B cell (primary cell): ENCODE measurements around the gene TLE6. TPM values are rescaled to one million over a fixed set of nuclear protein-coding genes. Genes with fewer than 3 reads are reported as not detected.

ENCODE experiments used
- ATAC-seq: fragments of 200-7000 bp; cut with Tn5 transposase; one replicate; pipeline ENCODE4 v1.10.0; 2021; ENCODE audit warnings: low read depth, mild to moderate bottlenecking, moderate number of reproducible peaks, moderate library complexity
- CTCF ChIA-PET: fragments of 350-600 bp; sonication (Branson Sonifier 250); formaldehyde crosslinking; loops from one replicate; lab custom pipeline; 2021; ENCODE audit warnings: antibody characterized with exemption, inconsistent platforms; lab: Charles Lee
- POLR2A ChIA-PET: fragments of 350-600 bp; sonication (Branson Sonifier 250); formaldehyde crosslinking; loops from one replicate; lab custom pipeline; 2021; ENCODE audit warnings: antibody characterized with exemption; lab: Charles Lee
- DNase-seq: peaks from one replicate; pipeline ENCODE4 v3.0.0; 2013
- H2AFZ ChIP-seq: 2 replicates; pipeline ENCODE4 v1.6.1; 2012; ENCODE audit warnings: mild to moderate bottlenecking, low read depth, low read length; ENCODE audit not compliant: insufficient read depth, poor library complexity, severe bottlenecking
- H3K27ac ChIP-seq, 2 donors: 1 replicate in 1 of 2; 2 replicates in 1 of 2; pipeline ENCODE4 v1.5.1; 2012 to 2013; ENCODE audit warnings: low read length in 2 of 2, mild to moderate bottlenecking in 2 of 2, moderate library complexity in 1 of 2
- H3K27me3 ChIP-seq, 4 experiments: fragments of 200-600 bp in 1 of 4; sonication (generic) in 1 of 4; replicated peaks in 1 of 4; 1 replicate in 2 of 4; 2 replicates in 2 of 4; pipeline versions ENCODE4 v1.6.1 to v1.7.0; 2013 to 2016; ENCODE audit warnings: low read length in 3 of 4, mild to moderate bottlenecking in 2 of 4, mixed read lengths in 1 of 4, moderate library complexity in 1 of 4; ENCODE audit not compliant: insufficient read depth in 4 of 4, control insufficient read depth in 3 of 4; ENCODE audit errors: control extremely low read depth in 1 of 4
- H3K36me3 ChIP-seq, 2 experiments: replicated peaks in 1 of 2; 1 replicate in 1 of 2; 2 replicates in 1 of 2; pipeline versions ENCODE4 v1.6.1 to v1.7.1; 2013; ENCODE audit warnings: low read length in 1 of 2; ENCODE audit not compliant: insufficient read depth in 2 of 2, control insufficient read depth in 1 of 2; ENCODE audit errors: control extremely low read depth in 1 of 2, extremely low read depth in 1 of 2
- H3K4me1 ChIP-seq, 2 donors: fragments of 200-600 bp in 1 of 2; sonication (generic) in 1 of 2; 1 replicate in 1 of 2; 2 replicates in 1 of 2; pipeline versions ENCODE4 v1.5.1 to v1.6.1; 2013 to 2017; ENCODE audit warnings: low read length in 2 of 2; ENCODE audit not compliant: control insufficient read depth in 2 of 2, insufficient read depth in 2 of 2
- H3K4me2 ChIP-seq: replicated peaks from 2 replicates; pipeline ENCODE3; 2012; ENCODE audit warnings: mild to moderate bottlenecking, low read depth, low read length; ENCODE audit not compliant: poor library complexity, severe bottlenecking
- H3K4me3 ChIP-seq, 5 experiments: fragments of 200-600 bp in 1 of 5; sonication (generic) in 1 of 5; 1 replicate in 3 of 5; 2 replicates in 2 of 5; pipeline versions ENCODE4 v1.5.1 to v1.7.0; 2011 to 2016; ENCODE audit warnings: low read length in 4 of 5, mild to moderate bottlenecking in 4 of 5, low read depth in 2 of 5, control low read depth in 1 of 5, moderate library complexity in 1 of 5; ENCODE audit not compliant: insufficient read depth in 1 of 5; ENCODE audit errors: control extremely low read depth in 1 of 5, extremely low read depth in 1 of 5
- H3K79me2 ChIP-seq: fragments of 200-600 bp; sonication (generic); one replicate; pipeline ENCODE4 v1.6.0; 2016; ENCODE audit warnings: low read length; ENCODE audit not compliant: control insufficient read depth, insufficient read depth
- H3K9ac ChIP-seq: fragments of 200-600 bp; sonication (generic); 2 replicates; pipeline ENCODE4 v1.6.1; 2017; ENCODE audit warnings: mild to moderate bottlenecking, low read length, moderate library complexity
- H3K9me3 ChIP-seq, 3 donors: one replicate each; pipeline versions ENCODE4 v1.6.1 to v1.7.1; 2013; ENCODE audit warnings: low read length in 2 of 3; ENCODE audit not compliant: control insufficient read depth in 2 of 3, insufficient read depth in 1 of 3; ENCODE audit errors: control extremely low read depth in 1 of 3
- H4K20me1 ChIP-seq: 2 replicates; pipeline ENCODE4 v1.6.0; 2012; ENCODE audit warnings: mild to moderate bottlenecking, low read length; ENCODE audit not compliant: insufficient read depth, control insufficient read depth, poor library complexity, severe bottlenecking
- H3K27ac Mint-ChIP-seq: one replicate; pipeline ENCODE4 v1.8.0; 2021; ENCODE audit warnings: mixed read lengths
- H3K27me3 Mint-ChIP-seq: one replicate; pipeline ENCODE4 v1.8.0; 2021; ENCODE audit warnings: mixed read lengths
- H3K4me1 Mint-ChIP-seq: one replicate; pipeline ENCODE4 v1.8.0; 2021; ENCODE audit warnings: mixed read lengths
- H3K4me3 Mint-ChIP-seq: one replicate; pipeline ENCODE4 v1.8.0; 2021; ENCODE audit warnings: mixed read lengths
- H3K9me3 Mint-ChIP-seq: one replicate; pipeline ENCODE4 v1.8.0; 2022; ENCODE audit warnings: mixed read lengths; ENCODE audit not compliant: insufficient read depth
- CTCF ChIP-seq: fragments of 200-600 bp; IDR thresholded peaks from one replicate; pipeline ENCODE4 v1.8.0; 2022; ENCODE audit warnings: antibody characterized with exemption, mild to moderate bottlenecking
- EZH2 ChIP-seq: IDR thresholded peaks from 2 replicates; pipeline ENCODE4 v1.6.1; 2012; ENCODE audit warnings: borderline replicate concordance, low read depth, mild to moderate bottlenecking, moderate library complexity, low read length; ENCODE audit not compliant: insufficient read depth, poor library complexity, severe bottlenecking
- WGBS: methylation state at CpG from one replicate; pipeline ENCODE4 v1.1.5; 2013; ENCODE audit warnings: missing lambda C conversion rate; ENCODE audit not compliant: insufficient coverage; 5-methylcytosine and 5-hydroxymethylcytosine counted together
- intact Hi-C: fragments of 100-400 bp; cut with micrococcal nuclease; formaldehyde crosslinking; loops from one replicate; pipeline ENCODE4 v1.10.0; 2022
- polyA plus RNA-seq: library from polyadenylated mRNA; depleted of rRNA; stranded (reverse); fragments of >200 nt; gene quantifications from 2 replicates; pipeline ENCODE4 v1.2.3, GENCODE V29; 2012
- total RNA-seq, 2 donors: library from RNA; stranded (reverse); fragments of 120-200 nt in 1 of 2; gene quantifications; 1 replicate in 1 of 2; 2 replicates in 1 of 2; pipeline versions ENCODE4 v1.2.3 to v1.2.4, GENCODE V29; 2013 to 2022

Gene TLE6
- total and polyA plus RNA-seq, 2 donors (not counting 1 experiment from before 2014, with no cell fraction given), result 1.5 to 3.0 TPM

GRCh38 chr19:3014135-3014534, 36.8 kb downstream of the TLE6 start:
- no peaks in the 10 kb centered on the region for H3K36me3 ChIP-seq
- no peak overlapping the region for H3K4me3 Mint-ChIP-seq
- CTCF ChIA-PET, result no interaction called here
- peaks cover 0 to 2% (median 0%) of the 10 kb centered on the region in 4 experiments for H3K27me3 ChIP-seq
- H4K20me1 ChIP-seq, result no peaks in the 10 kb centered on the region
- POLR2A ChIA-PET, result no interaction called here
- no peaks in the 10 kb centered on the region for H3K4me1 ChIP-seq
- DNase-seq, result no peak
- intact Hi-C loops, result no loop called here
- TF ChIP-seq CTCF (no peak), EZH2 (no peak)
- H3K79me2 ChIP-seq, result no peaks in the 10 kb centered on the region
- H3K27ac Mint-ChIP-seq, result no peak overlapping the region
- no peak overlapping the region for H3K4me2 ChIP-seq
- WGBS, result 100% methylated on average over 2 of the region's 8 CpGs
- H3K4me1 Mint-ChIP-seq, result no peaks in the 10 kb centered on the region
- ATAC-seq, result no peak
- no peaks in the 10 kb centered on the region for H3K27me3 Mint-ChIP-seq
- no peak overlapping the region for H3K27ac ChIP-seq
- no peak overlapping the region for H3K9ac ChIP-seq
- no peaks in the 10 kb centered on the region for H3K9me3 Mint-ChIP-seq
- H3K4me3 ChIP-seq, result no peak overlapping the region
- no peaks in the 10 kb centered on the region for H3K9me3 ChIP-seq
- H2AFZ ChIP-seq, result no peak overlapping the region

GRCh38 chr19:3015126-3016057, 38.0 kb downstream of the TLE6 start:
- Histone ChIP-seq H3K36me3 (no peaks in the 10 kb centered on the region), H3K79me2 (no peaks in the 10 kb centered on the region), H3K4me1 (no peaks in the 10 kb centered on the region), H3K27me3 (peaks cover 0 to 3% (median 0%) of the 10 kb centered on the region in 4 experiments), H4K20me1 (no peaks in the 10 kb centered on the region), H3K4me2 (no peak overlapping the region), H3K4me3 (no peak overlapping the region), H3K9me3 (no peaks in the 10 kb centered on the region), H2AFZ (no peak overlapping the region), H3K9ac (no peak overlapping the region), H3K27ac (no peak overlapping the region)
- H3K27me3 Mint-ChIP-seq, result no peaks in the 10 kb centered on the region
- ChIA-PET POLR2A (no interaction called here), CTCF (interaction anchor here (0.7 kb wide), 1 partner anchor 60 kb away, joined by 3 read pairs; no protein-coding TSS in a partner anchor)
- H3K9me3 Mint-ChIP-seq, result no peaks in the 10 kb centered on the region
- no peak overlapping the region for H3K27ac Mint-ChIP-seq
- TF ChIP-seq CTCF (no peak), EZH2 (no peak)
- H3K4me3 Mint-ChIP-seq, result no peak overlapping the region
- DNase-seq, result no peak
- no peak for ATAC-seq
- WGBS, result 91% methylated on average over 16 of the region's 22 CpGs
- intact Hi-C loops, result no loop called here
- no peaks in the 10 kb centered on the region for H3K4me1 Mint-ChIP-seq
